Sigmoid colon (tissue), 4 donors: ENCODE results near the gene KCNE4.

Source experiments
- CTCF ChIP-seq, 4 experiments: fragments of 450-650 bp in 3 of 4; fragments of 200-600 bp in 1 of 4; IDR thresholded peaks; one replicate each; pipeline ENCODE4 v1.5.1; 2016 to 2019; ENCODE audit warnings: antibody characterized with exemption in 4 of 4, mild to moderate bottlenecking in 3 of 4, moderate library complexity in 2 of 4
- EP300 ChIP-seq, 4 donors: sonication (generic); formaldehyde crosslinking; IDR thresholded peaks; one replicate each; pipeline ENCODE4 v1.6.1; 2017; ENCODE audit warnings: antibody characterized with exemption in 4 of 4
- POLR2A ChIP-seq, 2 donors: fragments of 450-650 bp; IDR thresholded peaks; one replicate each; pipeline ENCODE4 v1.6.1; 2016; ENCODE audit warnings: antibody characterized with exemption in 2 of 2, mild to moderate bottlenecking in 2 of 2, moderate library complexity in 2 of 2
- POLR2AphosphoS5 ChIP-seq, 4 donors: sonication (generic); formaldehyde crosslinking; IDR thresholded peaks; one replicate each; pipeline ENCODE4 v1.6.1; 2017; ENCODE audit warnings: antibody characterized with exemption in 4 of 4

GRCh38 chr2:223090540-223091235, 38.7 kb downstream of the KCNE4 start:
- TF ChIP-seq CTCF (IDR thresholded peaks at IDR 0.05), result no peak
- TF ChIP-seq POLR2A (IDR thresholded peaks at IDR 0.05), result no peak
- TF ChIP-seq POLR2AphosphoS5 (IDR thresholded peaks at IDR 0.05), result no peak
- TF ChIP-seq EP300 (IDR thresholded peaks at IDR 0.05), result no peak
